GM18868 (cell line): ENCODE data around the gene PSMD6.

Experiments
- ATAC-seq: cut with Tn5 transposase; IDR thresholded peaks from one replicate; pipeline ENCODE4 v1.9.1; 2021; ENCODE audit warnings: mild to moderate bottlenecking, moderate library complexity; ENCODE audit not compliant: unreplicated experiment

Gene PSMD6

GRCh38 chr3:64046996-64047594, 23.8 kb upstream of the PSMD6 start:
- ATAC-seq, result no peak

DNA sequence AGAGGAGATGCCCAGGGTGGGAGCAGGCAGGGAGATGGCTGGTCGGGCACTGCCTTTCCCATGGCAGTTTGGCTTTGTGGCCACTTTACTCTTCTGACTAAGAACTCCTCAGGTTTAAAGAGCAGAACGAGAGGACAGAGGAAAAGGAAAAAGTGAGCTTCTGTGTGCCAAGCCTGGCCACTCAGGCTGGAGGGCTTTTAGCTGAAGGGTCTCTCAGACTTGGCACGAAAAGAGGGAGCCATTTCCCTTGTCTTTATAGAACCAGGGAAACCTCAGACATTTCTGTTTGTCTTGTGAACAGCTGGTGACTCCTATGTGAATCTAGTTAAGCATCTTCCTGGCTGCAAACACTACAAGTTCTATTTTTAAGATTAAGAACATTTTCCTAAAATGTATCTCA, 23.3 kb upstream of the PSMD6 start:
- ATAC-seq, result no peak

GRCh38 chr3:64042952-64043351, 19.7 kb upstream of the PSMD6 start:
- no peak for ATAC-seq

DNA sequence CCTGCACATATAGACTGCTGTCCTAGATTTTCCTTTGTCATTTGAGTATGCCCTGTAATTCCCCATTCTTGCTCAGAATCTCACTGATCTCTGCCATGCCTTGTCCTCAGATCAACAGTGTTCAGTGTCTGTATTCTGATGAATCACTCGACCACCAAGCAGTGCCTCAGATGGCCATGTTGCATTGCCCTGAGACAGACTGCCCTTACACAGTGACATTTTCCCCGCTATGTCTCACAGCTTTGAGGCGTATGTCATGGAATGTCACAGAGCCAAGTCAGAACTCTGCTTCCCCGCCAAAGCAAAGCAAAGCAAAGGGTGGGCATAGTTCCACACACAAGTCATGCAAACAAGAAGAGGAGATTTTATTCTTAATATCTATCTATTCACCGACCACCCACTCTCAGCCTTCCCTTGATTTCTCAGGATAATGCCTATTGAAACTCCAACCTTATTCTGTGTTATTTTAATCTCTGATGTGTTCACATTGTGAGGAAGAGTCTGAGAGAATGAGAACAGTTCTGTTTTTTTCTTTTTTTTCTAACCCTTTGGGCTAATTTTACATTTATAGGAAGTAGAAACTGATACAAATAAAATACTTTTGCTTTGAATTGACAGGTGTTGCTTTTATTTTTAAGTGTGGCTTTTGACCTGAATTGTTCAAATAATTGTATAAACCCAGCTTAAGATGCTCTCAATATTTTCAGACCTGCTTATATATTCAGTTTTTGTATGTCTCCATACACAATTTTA, 16.9 kb upstream of the PSMD6 start:
- peak; percentile 49 for ATAC-seq

DNA sequence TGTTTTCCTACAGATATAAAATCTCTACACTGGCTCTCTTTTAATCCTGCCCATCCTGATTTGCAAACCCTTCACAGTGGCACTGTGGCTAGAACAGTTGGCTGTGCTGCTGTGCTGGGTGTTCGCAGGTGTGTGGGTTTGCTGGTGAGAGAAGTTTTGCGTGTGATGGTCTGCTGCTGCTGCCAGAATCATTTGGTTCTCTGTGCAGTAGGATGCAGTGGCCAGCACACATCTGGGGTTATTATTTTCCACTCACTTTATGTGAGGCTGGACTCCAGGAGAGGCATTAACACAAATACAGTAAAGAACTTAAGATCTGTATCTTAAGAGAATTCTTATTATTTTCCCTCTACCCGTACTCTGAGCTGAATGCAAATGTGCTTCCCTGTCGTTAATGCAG, 16.0 kb upstream of the PSMD6 start:
- peak; percentile 47 for ATAC-seq

- no peak for ATAC-seq
Observed at GRCh38 chr3:64038253-64038767, 15.0 kb upstream of the PSMD6 start.

DNA sequence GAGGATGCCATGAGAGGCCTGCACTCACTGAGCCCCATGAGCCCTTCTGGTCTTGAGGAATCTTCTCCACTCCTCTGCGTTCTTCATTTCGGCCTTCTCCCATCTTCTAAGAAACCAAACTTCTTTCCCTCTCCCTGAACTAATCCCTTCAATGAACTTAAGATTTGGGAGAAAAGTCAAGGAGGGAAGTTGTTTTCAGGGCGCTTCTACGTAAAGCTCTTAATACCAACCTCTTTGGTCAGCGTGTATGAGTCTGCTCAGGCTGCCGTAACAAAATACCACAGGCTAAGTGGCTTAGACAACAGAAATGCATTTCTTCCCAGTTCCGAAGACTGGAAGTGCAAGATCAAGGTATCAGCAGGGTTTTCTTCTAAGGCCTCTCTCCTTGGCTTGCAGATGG, 13.8 kb upstream of the PSMD6 start:
- ATAC-seq, result no peak

DNA sequence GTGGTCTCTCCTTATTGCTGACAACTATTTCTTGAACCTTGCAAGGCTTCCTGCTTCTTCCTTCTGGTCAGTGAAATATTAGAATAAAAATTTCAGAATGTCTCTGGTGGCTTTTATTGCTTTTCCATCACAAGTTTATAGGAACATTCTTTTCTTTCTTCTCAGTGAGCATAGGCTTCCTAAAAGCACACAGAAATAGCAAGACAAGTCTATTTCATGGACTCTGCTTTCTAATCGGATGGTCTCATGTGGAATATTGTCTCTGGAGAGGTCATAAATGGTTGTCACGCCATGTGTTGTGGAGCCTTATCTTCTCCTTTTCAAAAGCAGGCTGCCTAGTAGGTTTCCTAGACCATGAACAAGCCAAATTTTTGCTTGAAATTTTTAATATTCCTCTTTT, 9.8 kb upstream of the PSMD6 start:
- no peak for ATAC-seq

DNA sequence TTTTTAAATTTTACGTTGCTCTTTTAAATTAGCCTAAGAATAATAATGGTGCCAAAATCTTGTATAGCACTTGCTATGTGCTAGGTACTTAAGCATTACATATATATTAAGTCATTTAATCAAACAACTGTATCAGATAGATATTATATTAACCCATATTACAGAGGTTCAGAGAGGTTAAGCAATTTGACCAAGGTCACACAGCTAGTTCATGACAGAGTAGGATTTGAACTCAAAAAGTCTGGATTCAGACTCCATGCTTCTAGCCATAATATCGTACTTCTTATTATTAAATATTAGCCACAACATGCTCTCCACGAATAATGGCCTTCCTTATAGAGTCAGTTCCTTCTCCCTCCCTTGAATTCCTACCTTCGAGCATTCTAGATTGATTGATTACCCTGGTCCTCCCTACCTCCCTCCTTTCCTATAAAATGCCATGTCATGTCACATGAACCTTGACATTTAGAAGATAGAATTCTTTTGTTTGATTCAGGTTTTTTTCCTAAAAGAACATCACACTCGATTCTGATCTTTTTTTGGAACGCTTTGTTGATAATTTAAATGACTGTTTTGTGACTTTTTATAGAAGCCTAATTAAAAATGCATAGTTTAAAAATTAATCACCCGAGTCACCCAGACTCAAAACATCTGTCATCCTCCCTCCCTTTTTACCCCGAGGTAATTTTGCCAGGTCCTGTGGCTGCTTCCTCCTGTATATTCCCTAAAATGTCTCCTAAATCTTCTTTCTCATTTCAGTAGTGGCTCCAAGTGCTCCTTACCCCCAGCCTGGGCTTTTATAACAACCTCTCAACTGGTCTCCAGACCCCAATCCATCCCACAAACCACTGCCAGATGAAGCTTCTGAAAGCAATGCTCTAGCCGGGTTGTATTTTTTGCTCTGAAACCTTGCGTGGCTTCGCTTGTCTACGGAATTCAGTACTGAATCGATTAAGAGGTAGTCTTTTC, 8.5 kb upstream of the PSMD6 start:
- ATAC-seq, result no peak

DNA sequence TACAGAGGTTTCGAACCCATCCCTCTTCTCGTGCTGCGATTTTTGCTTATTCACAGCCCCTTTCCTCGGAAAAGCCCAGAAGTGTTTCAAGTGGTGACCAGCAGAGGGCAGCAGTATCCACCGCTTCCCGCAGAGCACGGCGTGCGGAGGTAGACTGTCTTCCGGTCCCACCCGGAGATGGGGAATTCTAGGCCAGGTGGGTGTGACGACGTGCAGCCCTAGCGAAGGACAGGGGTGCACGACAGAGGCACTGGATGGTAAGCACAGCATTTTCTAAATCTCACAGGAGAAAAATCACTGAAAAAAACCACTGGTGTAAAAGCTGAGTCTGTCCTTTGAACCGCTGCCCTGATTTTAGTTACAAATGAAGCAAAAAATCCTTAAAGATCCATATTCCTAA, 7.4 kb upstream of the PSMD6 start:
- ATAC-seq, result peak; percentile 99

DNA sequence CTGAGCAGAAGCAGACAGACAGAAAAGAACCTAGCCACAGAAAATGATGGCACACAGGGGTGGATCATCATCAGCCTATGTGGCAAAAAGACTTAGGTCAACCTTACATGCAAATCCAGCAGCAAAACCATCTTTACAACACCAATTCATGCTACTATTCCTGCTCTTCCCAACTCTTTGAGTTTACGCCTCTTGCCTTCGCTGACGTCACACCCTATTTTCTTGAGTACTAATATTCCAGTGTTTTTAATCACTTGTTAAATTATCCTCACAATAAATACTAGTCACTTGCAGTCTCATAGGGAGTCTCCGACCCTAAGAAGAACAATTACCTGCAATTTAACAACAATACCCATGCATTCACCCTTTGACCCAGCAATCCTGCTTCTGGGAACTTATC, 6.0 kb upstream of the PSMD6 start:
- no peak for ATAC-seq

DNA sequence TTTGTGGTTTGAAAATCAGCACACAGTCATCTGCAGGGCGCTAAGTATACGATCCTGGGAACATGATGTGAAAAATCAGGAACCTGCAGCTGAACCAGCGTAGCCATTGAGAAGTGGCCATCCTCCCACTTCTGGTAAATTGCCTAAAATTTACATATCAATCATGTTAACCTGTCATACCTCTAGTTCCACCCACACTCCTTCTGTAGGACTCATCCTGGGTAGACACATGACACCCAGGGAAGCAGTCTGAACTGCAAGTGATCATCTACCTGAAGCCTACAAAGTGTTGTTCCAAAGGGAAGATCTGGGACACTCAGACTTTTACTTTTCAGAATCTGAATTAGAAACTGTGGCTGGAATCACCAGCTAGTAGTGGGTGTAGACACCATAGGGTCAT, 5.5 kb upstream of the PSMD6 start:
- no peak for ATAC-seq

GRCh38 chr3:64027658-64028057, 4.4 kb upstream of the PSMD6 start:
- no peak for ATAC-seq

GRCh38 chr3:64026346-64026745, 3.1 kb upstream of the PSMD6 start:
- ATAC-seq, result no peak

DNA sequence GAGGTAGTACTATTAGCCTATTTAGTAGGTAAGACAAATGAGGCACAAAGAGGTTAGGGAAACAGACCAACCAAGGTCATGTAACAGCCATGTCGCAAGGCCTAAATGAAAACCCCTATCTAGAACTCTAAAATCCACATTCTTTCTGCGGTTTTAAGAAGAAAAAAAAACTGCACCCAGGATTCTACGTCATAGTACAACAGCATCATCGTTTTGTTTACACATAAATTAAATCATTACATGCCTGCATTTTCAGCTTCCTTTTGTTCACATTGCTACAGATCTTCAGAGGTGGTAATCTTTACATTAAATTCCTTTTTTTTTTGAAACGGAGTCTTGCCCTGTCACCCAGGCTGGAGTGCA, 548 bp upstream of the PSMD6 start:
- no peak for ATAC-seq

DNA sequence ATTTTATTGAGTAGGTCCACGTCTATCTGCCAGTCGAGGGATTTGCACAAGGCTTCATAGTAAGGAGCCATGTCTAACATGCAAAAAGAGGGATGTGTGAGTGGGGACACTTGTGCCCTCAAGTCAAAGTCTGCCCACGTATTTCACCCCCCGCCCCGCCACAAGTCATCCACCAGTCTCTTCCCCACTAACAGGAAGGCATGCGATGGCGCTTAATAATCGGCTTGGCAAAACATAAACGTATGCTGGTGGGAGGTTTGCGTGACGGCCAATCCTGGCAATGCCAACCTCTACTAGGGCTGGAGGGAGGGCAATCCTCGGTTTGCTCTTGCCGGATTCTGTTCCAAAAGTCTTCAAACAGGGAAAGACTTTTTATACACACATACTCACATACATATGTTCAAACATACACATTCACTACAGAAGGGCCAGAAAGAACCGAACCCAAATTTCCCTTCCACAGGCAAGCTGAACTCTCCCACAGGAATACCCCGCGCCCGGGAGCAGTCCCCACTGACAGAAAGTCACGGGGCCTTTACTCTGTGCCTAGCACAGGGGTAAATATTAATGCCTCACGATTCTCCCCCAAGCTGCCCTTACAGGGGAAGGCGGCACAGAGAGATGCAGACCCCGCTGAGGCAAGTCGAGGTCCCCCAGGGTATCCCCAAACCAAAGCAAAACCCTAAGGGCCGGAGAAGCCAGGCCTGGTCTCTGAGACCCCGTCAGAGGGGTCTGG, 675 bp downstream of the PSMD6 start:
- no peak for ATAC-seq

DNA sequence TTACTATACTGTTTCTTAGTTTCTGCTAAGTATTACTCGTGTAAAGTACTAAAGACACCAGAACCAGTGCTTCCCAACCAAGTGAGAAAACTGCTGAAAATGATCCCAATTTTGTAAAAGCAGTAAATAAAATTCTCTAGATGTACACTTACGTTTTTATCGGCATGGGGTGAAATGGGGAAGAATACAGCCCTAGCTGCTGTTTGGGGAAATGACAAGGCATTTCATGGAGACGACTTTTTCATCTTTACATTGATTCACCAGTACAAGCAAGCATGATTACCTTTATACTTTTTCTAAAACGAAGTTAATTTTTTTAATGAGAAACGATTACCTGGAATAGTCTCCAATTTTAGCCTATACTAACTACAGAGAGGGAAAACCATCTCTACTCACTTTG, 1.4 kb downstream of the PSMD6 start:
- no peak for ATAC-seq

DNA sequence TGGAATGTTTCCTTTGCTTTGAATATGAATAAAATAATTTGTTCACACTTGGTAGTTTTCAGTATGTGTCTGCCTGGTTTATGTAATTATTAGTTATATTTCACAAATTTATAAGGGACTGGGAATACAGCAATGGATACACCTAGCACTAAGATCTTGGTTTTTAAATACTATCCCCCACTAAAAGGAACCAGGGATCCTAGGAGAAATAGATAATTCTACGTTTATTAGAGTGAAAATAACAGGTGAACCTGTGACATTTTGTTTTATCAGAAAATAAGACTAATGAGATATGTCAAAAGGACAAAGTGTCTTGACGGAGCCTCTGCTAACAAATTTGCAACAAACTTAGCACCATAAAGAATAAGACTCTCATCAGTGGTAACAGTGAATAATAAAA, 3.4 kb downstream of the PSMD6 start:
- no peak for ATAC-seq

- no peak for ATAC-seq
Observed at GRCh38 chr3:64019271-64019670, 4.0 kb downstream of the PSMD6 start.

- ATAC-seq, result no peak
Observed at GRCh38 chr3:64016941-64017620, 6.2 kb downstream of the PSMD6 start.
